C4-2B (cell line): ENCODE results near the gene EIF4E3.

Experiments
- H3K27ac ChIP-seq: fragments of 450-650 bp; 2 replicates; pipeline ENCODE4 v1.5.1; 2017
- CTCF ChIP-seq: fragments of 450-650 bp; conservative IDR thresholded peaks from 2 replicates; pipeline ENCODE4 v1.5.1; 2017; ENCODE audit warnings: mild to moderate bottlenecking
- ZFX ChIP-seq: fragments of 450-650 bp; IDR thresholded peaks from 2 replicates; pipeline ENCODE4 v1.6.1; 2017

EIF4E3 gene

GRCh38 chr3:71672807-71673206 is 52.4 kb downstream of the EIF4E3 start:
- no peak for TF ChIP-seq ZFX
- TF ChIP-seq CTCF, result no peak
- H3K27ac ChIP-seq, result no peak overlapping the region

DNA sequence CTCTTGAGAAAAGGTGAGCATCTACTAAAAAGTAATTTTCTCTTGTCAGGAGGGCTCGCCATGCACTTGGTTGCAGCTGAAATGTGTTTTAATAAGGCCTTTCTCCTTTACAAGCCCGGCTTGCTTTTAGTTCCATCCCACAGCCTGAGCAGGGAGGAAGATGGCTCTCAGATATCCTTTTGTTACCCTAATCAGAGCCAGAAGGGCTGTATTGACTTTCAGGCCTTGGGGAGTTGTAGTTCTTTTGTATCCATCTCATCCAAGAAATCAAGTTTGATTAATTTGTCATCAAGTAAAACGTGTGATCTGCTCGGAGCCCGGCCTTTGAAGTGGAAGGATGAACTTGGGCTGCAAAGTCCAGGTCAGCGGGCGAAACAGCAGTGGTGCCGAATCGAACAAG is 52.9 kb downstream of the EIF4E3 start:
- TF ChIP-seq ZFX (no peak), CTCF (no peak)

GRCh38 chr3:71671216-71671845 is 53.9 kb downstream of the EIF4E3 start:
- TF ChIP-seq CTCF (no peak), ZFX (no peak)
- no peak overlapping the region for H3K27ac ChIP-seq

More for the DNA sequence above, 52.9 kb downstream of the EIF4E3 start:
- no peak overlapping the region for H3K27ac ChIP-seq

DNA sequence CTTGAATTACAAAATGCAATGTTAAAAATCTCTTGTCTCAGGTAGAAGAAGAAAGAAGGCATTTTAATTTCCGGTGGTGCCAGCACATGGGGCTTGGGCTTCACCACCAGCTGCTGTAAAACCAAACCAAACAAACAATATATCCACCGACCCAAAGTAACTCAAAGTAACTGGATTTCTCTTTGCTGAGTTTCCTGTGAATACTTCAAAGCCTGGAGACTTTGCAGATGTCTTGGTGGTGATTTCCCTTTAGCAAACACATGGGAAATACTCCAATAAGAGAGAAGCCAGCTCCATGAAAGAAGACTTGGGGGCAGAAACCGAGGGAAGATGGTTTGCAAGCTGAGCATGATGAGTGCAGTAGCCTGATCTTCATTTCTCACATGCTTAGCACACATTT is 62.6 kb downstream of the EIF4E3 start:
- TF ChIP-seq ZFX (no peak), CTCF (no peak)
- H3K27ac ChIP-seq, result no peak overlapping the region

DNA sequence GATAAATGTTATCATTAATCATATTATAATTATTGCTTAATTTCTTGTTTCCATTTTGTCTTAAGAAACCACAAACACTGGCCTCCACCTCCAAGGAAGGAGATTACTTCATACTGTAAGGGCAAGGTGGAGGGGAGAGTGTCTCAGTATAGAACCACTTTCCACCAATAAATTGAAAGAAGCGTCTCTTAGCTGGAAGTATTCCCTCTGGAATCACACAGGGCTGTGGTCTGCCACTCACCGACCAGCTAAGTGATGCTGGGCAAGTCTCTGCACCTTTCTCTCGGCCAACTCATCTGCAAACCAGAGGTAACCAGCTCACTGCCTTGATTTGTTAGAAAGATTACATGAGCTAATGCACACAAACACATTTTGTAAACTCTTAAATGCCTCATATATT is 63.1 kb downstream of the EIF4E3 start:
- H3K27ac ChIP-seq, result no peak overlapping the region
- no peak for TF ChIP-seq ZFX
- no peak for TF ChIP-seq CTCF

DNA sequence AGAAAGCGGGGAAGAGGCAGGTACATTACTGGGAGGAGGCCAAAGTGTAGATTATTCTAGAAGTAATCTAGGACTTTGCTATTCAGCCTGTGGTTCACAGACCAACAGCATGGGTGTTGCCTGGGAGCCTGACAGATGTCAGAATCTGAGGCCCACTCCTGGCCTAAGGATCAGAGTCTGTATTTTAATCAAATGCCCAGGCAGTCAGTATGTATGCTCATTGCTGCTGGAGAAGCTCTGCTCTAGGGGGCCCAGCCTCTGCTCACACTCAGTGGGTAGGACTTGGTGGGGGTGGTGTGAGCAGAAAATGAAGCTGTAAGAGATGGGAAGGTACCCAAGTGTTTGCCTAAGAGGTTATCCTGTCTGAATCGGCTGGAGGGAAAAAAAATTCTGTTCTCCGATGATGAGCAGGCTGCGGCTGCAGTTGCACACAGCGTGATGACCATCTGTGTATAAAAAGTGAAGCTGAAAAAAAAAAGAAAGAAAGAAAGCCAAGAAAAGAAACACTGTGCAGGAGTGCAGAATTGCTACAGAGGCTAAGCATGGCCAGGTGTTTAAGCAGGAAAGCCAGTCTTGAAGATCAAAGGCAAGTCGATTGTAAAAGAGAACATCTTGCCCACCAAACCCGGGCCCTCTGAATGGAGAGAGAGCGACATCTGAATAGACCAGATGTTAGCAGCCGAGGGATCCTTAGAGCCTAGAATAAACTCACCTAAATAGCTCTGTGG is 65.2 kb downstream of the EIF4E3 start:
- H3K27ac ChIP-seq, result no peak overlapping the region
- TF ChIP-seq CTCF, result no peak
- TF ChIP-seq ZFX, result no peak

DNA sequence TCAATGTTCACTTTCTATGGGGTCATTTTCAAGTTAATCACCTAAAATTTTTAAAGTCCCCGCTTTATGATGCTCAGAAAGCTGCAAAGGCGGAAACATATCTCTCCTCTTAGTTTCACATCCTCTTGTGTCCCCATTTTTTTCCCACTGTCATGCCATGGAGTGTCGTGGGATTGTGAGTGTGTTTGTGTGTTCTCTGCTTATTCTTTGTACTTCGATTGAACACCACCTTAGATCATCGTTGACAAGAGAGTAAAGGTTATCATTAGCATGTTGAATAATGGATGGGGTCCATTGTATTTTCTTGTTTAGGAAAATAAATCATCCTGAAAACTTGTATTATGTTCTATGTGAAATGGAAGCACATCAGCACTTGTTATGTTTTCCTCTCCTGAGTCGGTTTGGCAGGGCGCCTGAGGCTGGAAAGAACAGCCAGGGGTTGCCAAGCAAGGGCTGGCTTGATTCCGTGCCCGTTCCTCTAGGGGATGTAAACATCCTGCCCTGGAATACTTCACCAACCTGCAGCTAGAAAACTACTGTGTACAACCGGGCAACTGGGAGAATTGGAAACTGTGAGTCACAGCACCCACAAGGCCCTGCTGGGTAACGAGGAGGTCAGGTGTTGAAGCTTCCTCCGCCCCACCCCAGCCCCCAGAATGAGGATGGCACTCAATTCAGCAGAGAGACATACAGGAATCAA is 67.2 kb downstream of the EIF4E3 start:
- peak overlapping the region; percentile 58 for H3K27ac ChIP-seq
- TF ChIP-seq ZFX (no peak), CTCF (no peak)
